HEK293T (cell line): ENCODE results near the gene ALG8.

Source experiments
- FOXK2 ChIP-seq: fragments of 450-650 bp; IDR thresholded peaks from 2 replicates; pipeline ENCODE4 v1.6.1; 2016; ENCODE audit warnings: mild to moderate bottlenecking
- SP1 ChIP-seq: fragments of 450-650 bp; IDR thresholded peaks from 2 replicates; pipeline ENCODE4 v1.6.1; 2017

DNA sequence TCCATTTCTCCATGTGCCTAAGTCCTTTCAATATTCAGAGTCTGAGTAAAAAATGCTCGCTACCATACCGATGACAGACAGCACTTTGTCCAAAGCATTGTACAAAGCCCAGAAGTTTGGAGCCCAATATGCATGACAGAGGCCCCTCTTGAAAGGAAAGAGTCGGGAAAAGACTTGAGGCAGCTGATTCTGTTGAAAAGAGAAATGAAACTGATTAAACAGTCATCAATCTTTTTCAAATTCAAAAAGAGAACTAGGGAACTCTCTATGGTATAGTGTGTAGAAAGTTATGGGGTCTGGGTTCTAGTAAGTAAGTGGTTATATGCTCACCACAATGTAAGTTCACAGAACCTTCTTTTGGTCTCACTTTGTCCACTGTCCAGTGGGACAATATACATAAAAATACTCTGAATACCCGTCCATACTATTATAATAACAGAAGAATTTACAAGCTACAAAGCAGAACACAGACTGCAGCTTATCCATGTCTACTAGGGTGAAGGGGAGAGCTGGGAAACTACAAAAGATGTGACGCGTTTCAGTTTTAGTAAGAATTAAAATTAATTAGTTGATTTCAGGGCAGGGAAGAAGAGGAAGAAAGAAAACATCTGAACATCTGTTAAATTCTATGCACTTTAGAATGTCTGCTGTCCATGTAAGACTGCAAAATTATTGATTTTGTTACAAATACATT, 26.7 kb downstream of the ALG8 start:
- no peak for TF ChIP-seq FOXK2
- no peak for TF ChIP-seq SP1
